Liver (tissue), 3 donors: Measurements from ENCODE around the gene FPR3.

Source experiments
- CTCF ChIP-seq: fragments of 150-350 bp; IDR thresholded peaks from 2 replicates; pipeline ENCODE4 v1.5.1; 2017; ENCODE audit warnings: improper control_type of control experiment, low read depth, low read length; ENCODE audit not compliant: missing input control
- FOXA1 ChIP-seq: IDR thresholded peaks from 2 replicates; pipeline ENCODE4 v1.6.1; 2016; ENCODE audit warnings: antibody characterized with exemption
- JUND ChIP-seq, 2 donors: IDR thresholded peaks; 2 replicates each; pipeline ENCODE4 v1.6.1; 2016; ENCODE audit warnings: antibody characterized with exemption in 2 of 2
- MAX ChIP-seq: IDR thresholded peaks from 2 replicates; pipeline ENCODE4 v1.6.1; 2016; ENCODE audit warnings: antibody characterized with exemption
- RXRA ChIP-seq, 2 donors: IDR thresholded peaks; 2 replicates each; pipeline ENCODE4 v1.6.1; 2017 to 2018; ENCODE audit warnings: antibody characterized with exemption in 2 of 2, mild to moderate bottlenecking in 1 of 2
- TAF1 ChIP-seq: conservative IDR thresholded peaks from 2 replicates; pipeline ENCODE4 v1.6.1; 2016; ENCODE audit warnings: antibody characterized with exemption, mild to moderate bottlenecking
- YY1 ChIP-seq: IDR thresholded peaks from 2 replicates; pipeline ENCODE4 v1.6.1; 2016; ENCODE audit warnings: antibody characterized with exemption, mild to moderate bottlenecking
- donor health status: healthy.
- donor health status: healthy.

- TF ChIP-seq CTCF (no peak), JUND (IDR thresholded peaks at IDR 0.05) (no peak), YY1 (no peak), TAF1 (no peak), MAX (no peak), FOXA1 (no peak), RXRA (IDR thresholded peaks at IDR 0.05) (no peak)
Measured at GRCh38 chr19:51803519-51803918, 8.6 kb downstream of the FPR3 start.
